CD4-positive, alpha-beta T cell treated with Interleukin-12 subunit alpha and Interleukin-12 subunit beta, for 1 hour (primary cell): ENCODE data around the gene ALOX5.
"Not testable (repeated sequence)": the region's sequence is repeated elsewhere in the genome, so short reads cannot be mapped to it uniquely, and the experiment has no call there.

Experiments used
- DNase-seq: peaks from one replicate; pipeline ENCODE4 v3.0.0-alpha.2; 2020

ALOX5 gene

DNA sequence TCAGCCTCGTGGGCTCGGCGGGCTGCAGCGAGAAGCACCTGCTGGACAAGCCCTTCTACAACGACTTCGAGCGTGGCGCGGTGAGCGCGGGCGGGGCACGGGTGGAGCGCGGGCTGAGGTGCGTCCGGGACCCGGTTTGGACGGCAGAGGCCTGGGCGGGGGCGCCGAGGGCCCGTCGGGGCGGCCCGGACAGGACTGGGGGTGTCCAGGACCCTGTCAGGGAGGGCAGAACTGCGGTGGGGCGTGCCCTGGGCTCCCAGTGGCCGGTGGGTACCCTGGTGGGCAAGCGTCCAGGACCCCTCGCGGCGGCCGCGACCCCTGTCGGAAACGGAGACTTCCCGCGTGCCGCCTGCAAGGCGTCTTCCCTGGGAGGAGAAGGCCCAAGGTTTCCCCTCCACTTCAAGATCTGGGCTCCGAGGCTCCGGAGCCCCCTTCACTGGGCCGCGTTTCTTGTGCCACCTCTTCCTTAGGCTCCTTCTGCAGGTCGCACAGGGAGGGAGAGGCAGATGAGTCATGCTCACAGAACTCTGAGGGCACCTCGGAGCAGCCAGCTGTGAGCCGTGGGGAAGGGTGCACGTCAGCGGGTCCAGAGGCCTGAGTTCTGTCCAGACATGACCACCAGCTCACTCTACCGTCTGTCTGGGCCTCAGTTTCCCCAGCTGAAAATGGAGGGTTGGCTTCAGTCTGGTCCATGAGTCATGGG is 485 bp downstream of the ALOX5 start:
- DNase-seq: no peak

DNA sequence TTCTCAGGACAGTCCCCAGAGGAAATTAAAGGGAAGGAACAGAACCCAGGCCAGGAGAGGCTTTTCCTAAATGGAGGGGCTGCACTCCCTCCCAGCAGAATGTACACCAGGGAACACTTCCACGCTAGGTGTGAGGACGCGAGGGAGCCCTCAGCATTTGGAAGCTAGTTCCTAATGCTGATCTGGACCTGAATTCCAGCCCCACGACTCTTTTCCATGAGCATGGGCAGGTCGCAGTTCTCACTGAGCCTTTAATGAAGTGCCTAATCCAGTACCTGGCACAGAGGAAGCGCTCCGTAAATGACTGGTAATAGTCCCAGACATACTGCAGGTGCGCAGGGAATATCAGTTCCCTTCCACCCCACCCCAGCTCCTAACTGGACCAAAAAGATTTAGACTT is 1.1 kb downstream of the ALOX5 start:
- no peak for DNase-seq

DNA sequence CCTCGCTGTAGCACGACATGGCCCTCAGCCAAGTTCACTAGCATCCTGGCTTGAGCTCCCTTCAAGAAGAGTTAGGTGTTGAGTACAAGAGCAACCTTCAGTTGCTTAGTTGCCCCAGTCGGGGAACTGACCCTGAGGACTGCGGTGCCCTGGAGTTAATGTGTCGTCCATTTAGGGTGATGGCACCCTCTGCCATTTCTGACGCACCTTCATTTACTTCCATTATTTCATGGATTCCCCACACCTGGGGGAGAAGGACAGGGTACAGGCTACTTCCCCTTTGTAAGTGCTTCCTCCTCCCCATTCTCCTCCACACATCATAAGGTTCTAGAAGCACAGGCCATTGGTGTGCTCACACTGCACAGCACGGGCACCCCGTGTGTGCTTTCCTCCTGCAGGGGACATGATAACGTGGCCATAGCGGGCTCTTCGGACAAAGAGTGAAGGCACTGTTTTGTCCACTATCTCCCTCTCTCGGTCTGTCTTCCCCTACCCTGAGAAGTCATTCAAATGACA is 1.8 kb downstream of the ALOX5 start:
- DNase-seq: no peak

DNA sequence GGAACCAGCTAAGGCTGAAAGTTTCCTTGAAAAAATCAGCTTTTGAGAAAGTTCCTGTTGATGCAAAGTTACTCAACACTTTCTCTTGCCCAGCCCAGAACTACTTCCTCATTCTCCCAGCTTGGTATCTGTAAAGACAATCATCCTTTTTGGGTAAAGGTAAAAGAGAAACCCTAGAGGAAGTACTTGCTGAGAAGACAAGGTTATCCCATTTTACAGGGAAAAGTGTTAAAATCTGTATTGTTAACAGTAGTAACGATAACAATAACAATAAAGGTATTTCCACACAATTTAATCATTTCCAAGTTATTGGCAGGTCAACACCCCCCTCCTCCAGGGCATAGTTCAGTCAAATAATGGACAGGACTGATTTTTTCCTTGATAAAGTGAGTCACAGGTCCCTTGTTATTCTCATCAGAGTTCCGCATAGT is 2.4 kb downstream of the ALOX5 start:
- DNase-seq: no peak

DNA sequence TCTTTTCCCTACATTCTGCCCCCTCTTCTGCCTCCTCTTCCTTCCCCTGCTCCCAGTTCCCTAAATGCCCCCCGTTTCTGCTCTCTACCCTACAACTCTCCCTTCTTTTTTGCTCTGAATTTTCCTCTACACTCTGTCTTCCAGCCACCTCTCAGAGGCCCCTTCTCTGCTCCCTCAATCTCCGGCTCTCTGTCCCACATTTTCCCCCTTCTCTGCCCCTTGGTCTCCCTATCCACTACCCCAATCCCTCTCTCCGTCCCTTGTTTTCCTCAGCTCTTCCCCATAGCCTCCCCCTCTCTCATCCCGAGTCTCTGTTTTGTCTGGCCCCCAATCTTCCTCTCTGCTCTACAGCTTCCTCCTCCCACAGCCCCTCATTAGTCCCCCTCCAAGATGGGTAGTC is 3.3 kb downstream of the ALOX5 start:
- DNase-seq: no peak

DNA sequence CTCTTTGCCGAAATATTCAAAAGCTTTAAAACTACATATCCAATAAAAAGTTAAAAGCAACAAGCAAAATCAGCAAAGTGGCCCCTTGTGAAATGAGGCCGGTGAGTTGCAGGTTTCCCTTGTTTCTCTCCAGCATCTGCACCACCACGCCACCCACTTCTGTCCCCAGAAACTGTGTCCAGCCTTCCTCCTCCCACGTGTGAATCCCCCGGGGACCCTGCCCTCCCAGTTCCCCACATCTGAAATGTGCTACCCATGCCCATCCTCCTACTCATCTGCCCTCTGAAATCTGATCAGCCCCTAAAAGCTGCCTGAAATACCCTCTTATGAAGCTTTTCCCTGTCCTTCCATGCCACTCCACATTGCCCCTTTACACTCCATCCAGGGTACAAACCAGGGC is 3.8 kb downstream of the ALOX5 start:
- no peak for DNase-seq

DNA sequence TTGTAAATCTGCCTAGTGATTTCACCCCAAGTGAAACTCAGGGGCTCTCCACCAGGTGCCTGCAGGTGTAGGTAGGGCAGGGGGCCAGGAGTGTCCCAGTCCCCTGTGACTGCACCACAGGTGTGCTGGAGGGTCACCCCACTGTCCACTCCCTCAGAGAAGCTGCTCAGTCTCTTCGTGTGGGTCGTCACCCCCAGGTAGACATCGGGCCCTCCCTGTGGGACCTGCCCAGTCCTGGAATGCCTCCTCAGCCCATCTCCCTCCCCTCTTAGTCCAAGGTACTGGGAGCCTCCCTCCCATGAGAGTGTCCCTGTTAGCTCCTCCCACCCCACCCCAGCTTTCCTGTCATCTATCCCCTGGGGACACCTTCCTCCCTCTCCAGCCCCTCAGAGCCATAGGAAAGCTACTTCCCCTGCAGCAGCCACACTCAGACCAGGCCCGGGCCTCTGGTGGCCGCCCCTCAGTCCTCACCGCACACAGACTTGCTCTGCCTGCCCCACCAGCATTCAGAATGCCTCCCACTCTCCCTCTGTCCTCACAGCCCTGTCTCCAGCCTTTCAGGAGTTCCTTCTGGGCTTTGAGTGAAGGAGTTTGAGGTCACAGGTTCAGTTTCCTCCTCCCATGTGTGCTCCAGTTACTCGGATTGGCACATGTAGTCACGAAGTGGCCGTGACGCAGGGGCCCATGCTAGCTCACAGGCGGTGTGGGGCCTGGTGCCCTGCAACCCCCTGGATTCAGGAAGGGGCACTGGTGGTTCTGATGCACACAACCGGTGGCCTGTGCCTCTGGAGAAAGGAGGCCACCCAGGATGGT is 5.1 kb downstream of the ALOX5 start:
- no peak for DNase-seq

DNA sequence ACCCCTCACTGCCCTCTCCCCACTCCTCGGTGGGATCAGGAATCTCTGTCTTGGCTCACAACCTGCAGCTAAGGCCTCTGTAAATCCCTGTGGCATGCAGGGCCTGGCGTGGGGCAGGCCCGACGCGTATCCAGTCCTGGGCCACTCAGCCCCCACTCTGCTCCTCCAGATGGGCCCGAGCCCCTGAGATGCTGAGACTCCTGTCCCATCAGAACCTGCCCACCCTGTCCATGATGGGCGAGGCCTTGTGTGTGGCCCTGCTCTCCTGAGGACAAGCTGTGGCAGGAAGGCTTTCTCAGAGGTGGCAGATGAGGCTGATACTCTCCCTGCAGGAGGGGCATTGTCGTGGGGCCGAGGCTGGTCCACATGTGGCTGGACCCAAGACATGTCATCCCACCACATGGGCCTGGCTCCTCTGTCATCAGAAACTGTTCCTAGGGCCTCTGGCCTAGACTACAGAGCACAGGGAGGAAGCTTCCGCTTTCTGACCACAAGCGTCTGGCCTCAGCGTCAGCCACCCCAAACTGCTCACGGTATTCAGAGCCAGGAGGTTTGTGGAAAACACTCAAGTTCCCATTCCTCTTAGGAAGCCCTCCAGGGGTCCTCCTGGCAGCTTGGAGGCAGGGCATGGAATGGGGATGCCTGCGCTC is 6.0 kb downstream of the ALOX5 start:
- DNase-seq: no peak

DNA sequence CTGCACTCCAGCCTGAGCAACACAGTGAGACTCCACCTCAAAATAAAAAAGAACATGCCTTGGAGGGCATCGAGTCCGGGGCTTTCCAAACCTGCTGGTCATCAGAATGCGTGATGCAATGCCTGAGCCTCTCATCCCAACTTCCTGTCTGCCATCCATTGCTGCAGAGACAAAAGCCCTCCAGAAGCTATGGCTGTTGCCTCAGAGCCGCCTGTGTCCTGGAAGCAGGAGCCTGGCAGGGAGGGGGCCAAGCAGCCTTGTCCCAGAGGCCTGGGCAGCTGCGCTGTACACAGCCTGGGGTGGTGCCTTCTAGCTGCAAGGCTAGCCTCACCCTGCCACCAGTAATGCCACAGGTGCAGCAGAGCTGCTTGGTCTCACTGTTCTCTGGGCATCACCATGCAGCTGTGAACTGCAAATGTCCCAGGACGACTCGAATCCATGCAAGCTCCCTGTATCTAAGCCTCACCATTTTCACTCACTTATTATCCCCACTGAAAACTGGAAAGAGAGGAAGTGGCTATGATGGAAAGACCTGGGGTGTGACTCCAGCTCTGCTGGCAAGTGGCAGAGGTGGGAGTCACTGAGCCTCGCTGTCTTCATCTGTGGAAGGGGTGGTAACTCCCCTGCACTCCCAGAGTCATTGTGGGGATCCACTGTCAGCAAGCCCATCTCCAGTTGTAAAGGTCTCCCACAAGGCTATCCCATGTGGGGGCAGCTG is 7.0 kb downstream of the ALOX5 start:
- no peak for DNase-seq

DNA sequence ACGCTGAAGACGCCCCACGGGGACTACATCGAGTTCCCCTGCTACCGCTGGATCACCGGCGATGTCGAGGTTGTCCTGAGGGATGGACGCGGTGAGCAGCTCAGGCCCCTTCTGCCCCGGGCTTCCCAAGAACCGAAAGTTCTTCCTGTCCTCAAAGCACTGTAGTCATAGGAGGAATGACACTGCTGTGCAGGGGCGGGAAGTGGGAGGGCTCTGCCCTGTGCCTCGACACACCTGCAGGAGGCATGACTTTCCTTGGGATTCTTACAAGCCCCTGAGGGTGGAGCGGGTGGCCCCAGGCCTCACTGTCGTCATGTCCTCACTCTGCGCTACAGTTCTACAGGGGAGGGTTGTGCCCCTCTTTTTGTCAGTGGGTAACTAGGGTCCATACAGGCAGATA is 8.6 kb downstream of the ALOX5 start:
- DNase-seq: no peak

DNA sequence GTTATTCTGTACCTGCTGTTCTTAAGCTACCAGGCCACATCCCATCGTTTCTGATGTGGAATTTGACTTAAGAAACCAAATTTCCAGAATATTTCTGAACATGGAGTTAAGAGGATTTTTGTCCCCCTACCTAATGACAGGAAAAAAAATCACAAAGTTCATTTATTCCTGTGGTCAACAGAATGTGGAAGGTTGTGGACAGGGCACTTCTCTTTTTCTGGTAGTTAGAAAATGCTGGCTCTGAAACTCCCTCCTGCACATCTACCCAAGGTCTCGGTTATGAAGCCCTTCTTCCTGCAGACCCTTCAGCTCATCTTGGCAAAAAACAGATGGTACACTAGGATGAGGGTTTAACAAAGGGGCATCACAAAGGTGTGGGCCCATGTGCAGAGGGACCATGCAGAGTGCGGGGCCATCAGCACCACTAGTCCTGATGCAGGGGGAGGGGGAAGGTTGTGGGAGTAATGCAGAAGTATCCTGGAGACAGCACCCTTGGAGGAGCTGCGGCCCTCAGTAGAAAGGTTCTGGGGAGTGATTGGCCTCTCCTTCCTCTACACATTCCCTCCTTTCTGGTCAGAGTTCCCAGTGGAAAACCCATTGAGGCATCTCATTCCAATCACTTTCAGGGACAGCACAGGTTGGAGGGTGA is 9.8 kb downstream of the ALOX5 start:
- no peak for DNase-seq

DNA sequence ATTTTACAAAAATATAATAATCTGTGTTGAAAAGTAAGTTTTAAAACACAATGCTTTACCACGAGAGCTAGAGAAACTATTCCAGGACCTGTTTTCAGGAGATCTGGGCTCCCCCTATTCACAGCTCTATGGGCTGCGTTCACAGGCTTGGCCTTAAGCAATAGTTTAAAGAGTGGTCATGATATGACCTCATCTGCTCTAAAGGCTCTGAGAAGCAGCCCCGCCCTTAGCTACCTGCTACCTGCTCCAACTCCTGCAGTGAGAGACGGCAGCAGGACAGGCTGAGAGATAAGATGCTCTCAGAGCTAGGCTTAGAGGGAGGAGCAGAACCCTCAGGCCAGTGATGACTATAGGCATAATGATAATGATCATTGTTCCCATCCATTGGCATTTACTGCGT is 12.6 kb downstream of the ALOX5 start:
- no peak for DNase-seq

DNA sequence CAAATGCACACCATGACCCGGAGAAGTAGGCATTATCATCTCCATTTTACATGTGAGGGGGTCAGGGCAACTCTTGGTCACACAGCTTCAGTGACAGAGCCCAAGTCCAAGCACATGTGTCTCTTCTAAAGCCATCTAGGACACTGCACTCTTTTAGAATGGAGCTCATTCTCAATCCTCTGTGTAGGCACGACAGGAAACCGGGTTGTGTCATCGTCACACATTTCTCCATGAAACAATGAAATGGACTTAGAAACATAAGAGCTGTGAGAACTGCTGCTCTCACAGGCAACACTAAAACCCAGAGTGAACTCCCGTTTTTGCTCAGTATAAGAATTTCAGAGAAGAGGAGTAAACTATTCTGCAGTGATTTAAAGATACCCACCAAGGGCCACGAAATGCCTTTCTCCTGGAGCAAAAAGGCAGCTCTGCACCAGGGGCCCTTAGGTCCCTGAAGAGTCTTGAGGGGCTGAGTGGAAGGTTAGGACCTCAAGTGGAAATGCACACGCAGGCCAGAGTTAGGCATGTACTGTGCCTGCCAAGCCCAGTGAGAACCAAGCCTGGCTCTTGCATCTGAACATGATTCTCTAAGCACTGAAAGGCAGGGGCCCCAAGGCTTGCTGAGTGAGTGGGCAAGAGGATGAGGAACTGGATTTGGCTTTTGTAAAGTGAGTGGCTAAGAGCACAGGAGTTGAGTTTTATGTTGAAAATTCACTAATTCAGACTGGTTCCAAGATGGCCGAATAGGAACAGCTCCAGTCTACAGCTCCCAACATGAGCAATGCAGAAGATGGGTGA is 13.3 kb downstream of the ALOX5 start:
- no peak for DNase-seq

DNA sequence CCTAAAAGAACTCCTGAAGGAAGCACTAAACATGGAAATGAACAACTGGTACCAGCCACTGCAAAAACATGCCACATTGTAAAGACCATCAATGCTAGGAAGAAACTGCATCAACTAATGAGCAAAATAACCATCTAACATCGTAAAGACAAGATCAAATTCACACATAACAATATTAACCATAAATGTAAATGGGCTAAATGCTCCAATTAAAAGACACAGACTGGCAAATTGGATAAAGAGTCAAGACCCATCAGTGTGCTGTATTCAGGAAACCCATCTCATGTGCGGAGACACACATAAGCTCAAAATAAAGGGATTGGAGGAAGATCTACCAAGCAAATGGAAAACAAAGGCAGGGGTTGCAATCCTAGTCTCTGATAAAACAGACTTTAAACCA is 15.7 kb downstream of the ALOX5 start:
- not testable (repeated sequence) for DNase-seq

DNA sequence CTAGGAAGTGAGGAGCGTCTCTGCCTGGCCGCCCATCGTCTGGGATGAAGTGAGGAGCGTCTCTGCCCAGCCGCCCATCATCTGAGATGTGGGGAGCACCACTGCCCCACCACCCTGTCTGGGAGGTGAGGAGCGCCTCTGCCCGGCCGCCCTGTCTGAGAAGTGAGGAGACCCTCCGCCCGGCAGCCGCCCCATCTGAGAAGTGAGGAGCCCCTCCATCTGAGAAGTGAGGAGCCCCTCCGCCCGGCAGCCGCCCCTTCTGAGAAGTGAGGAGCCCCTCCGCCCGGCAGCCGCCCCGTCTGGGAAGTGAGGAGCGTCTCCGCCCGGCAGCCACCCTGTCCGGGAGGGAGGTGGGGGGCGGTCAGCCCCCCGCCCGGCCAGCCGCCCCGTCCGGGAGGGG is 17.6 kb downstream of the ALOX5 start:
- DNase-seq: not testable (repeated sequence)

DNA sequence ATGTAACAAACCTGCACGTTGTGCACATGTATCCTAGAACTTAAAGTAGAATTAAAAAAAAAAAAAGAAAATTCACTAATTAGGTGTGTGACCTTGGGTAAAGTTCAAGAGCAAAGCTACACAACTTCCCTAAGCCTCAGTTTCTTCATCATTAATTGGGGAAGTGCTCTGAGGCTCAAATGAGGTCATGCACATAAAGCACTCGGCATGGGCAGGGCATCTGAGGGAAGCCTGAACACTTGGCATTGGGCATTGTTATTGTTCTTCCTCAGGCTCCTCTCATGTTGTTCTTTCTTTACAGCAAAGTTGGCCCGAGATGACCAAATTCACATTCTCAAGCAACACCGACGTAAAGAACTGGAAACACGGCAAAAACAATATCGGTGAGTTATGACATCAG is 21.5 kb downstream of the ALOX5 start:
- no peak for DNase-seq

DNA sequence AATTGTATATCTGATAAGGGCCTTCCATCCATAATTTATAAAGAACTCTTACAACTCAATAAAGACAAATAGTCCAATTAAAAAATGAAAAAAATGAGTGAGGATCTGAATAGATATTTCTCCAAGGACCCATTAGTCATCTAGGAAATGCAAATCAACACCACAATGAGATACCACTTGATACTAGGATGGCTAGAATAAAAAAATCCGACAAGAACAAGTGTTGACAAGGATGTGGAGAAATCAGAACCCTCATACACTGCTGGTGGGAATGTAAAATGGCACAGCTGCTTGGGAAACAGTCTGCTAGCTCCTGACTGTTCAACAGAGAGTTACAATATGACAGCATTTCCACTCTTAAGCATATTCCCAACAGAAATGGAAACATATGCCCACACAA is 24.6 kb downstream of the ALOX5 start:
- DNase-seq: no peak

DNA sequence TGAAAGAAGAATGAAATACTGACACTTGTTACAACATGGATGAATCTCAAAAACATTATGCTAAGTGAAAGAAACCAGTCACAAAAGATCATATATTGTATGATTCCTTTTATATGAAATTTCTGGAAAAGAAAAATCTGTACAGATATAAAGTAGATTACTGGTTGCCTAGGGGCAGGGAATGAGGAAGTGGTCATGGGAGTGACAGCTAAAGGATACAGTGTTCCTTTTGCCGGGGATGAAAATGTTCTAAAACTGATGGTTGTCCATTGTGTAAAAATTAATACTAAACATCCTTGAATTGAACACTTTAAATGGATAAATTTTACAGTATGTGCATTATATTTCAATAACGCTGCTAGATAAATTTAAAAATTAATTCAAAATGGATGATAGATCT is 25.1 kb downstream of the ALOX5 start:
- DNase-seq: no peak

DNA sequence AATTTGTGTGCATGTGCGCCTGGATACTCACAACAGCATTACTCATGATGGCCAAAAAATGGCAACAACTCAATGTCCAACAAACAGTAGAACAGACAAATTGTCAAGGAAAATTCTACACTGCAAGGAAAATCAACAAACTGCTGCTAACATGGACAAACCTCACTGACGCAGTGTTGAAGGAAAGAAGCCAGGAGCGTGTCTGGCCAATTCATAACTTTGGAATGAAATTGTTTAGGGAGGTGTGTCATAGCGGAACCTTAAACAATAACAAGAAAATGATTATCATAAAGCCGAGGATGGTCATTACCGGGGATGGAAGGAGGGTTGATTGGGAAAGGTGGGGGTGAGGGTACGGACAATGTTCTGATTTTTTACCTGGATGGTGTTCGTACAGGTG is 29.1 kb downstream of the ALOX5 start:
- DNase-seq: no peak

DNA sequence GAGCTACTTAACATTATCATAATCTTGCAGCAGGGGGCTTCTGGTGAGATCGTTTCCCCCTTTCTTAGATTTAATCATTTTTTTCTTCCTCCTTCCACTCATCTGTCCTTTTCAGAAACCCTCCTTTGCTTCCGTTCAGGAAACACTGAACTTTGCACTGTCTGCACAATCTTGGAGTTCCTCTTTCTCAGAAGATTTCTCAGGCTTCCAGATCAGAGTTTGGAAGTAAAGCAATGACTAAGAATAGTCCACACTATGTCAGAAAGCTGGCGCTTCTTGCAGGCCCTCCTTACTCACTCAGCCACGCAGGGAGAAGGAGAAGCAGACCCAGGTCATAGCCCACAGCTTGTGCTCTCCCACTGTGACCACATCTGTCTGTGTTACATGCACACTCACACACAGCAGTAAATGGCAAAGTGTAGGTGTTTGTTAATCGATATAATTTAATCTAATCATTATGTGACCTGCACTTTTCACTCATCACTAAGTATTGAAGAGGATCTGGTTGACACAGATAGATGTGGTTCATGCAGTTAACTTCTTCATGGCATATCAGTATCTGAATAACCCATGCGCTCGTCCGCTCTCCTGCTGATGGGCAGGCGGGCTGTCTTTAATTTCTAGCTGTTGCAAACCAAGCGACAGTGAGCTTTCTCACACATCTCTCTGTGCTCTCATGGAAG is 30.2 kb downstream of the ALOX5 start:
- DNase-seq: no peak

DNA sequence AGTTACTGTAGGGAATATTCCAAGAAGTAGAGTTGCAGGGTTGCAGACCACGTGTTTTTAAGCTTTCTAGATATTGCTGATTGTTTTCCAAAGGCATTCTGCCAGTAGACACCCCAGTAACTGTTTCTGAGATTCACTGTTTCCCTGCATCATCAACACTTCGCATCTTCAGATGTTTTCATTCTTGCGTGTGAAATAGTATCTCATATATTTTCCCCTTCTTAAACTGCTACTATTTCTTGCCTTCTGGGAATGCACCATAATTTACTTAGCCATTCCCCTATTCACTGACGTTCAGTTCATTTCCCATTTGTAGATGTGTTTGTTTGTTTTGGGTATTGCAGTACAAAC is 30.7 kb downstream of the ALOX5 start:
- DNase-seq: no peak
